A549 treated with AZD9567 at 1 μM for 4 hours (cell line): ENCODE measurements around the gene NTNG1. TPM values are rescaled to one million over a fixed set of nuclear protein-coding genes. Genes with fewer than 3 reads are reported as not detected.

Experiments used
- total RNA-seq: library from RNA; stranded (reverse); fragments of 200-300 nt; extraction: Qiagen RNA extraction; gene quantifications from 5 replicates; pipeline ENCODE4 v1.2.3, GENCODE V29; 2022; ENCODE audit not compliant: insufficient read depth

The NTNG1 gene
- total RNA-seq: not detected in 5 replicates

GRCh38 chr1:107140703-107141490, at the start of gene NTNG1:
NTNG1 (plus strand) TSS chr1:107141039.

Other genes with a start within 250 kb of the NTNG1 start
- not detected in 5 replicates for gene PRMT6, start 84.4 kb upstream of the NTNG1 start, total RNA-seq